Globus pallidus (tissue), 1 donor: ENCODE measurements around the gene FAM20B.

Experiments
- DNase-seq: peaks from one replicate; pipeline ENCODE4 v3.0.0-alpha.2; 2015; ENCODE audit warnings: low spot score

Gene FAM20B

DNA sequence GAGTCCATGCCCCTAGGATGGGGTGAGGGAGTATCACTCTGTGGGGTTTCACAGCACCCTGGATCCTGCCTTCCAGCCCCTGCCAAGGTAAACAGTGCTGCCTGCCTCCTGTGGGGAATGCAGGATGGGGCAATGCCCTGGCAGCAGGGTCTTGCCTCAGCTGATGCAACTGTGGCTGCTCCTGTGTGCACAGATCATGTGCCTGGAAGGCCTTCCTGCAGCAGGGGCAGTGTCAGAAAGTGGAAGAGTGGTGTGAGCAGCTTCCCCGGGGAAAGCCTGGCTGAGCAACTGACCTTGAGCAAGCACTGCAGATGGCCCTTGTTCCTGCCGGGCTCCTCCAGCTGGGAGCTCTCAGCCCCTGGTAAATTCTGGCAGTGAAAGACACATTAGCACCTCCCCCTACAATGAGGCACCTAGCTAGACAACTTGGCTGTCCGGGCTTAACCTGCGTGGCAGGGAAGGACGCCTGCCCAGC, 66.0 kb downstream of the FAM20B start:
- no peak for DNase-seq

GRCh38 chr1:179092896-179093461, 67.3 kb downstream of the FAM20B start:
- DNase-seq, result no peak

- DNase-seq, result no peak
Measured at GRCh38 chr1:179094818-179095217, 69.1 kb downstream of the FAM20B start.

- DNase-seq, result no peak
Measured at GRCh38 chr1:179095377-179095776, 69.7 kb downstream of the FAM20B start.

DNA sequence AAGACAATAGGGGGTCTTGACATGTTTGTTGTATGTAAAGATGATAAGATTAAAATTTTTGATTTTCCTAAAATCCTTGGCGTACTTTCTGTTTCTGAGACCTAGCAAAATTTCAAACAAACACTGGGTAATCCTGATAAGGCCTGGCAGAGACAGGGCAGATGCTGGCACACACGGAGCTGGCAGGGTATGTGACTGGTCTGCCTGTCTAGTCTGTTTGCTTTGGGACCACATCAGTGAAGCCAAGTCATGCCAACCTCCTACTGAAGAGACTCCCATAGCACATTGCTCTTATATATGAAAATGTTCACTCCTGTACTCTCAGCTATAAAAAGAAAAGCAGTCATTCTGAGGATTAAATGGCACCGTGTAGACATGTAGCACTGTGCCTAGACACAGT, 70.2 kb downstream of the FAM20B start:
- no peak for DNase-seq

DNA sequence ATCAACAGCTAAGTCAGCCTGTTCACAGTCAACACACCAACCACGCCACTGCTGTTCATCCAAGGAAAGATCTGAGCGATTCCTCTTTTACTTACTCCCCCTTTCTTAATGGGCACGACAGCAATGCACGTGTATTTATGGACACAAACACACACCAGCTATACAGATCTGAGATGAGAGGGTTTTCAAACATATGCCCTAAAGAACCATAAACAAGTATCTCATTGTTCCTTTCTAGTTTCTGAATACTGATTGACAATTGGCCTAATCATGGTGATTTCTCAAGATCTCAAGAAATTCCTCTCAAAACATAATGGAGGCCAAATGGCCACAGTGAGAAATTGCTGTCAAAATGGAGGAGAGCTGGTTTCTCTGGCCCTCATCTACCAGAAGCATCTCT, 74.2 kb downstream of the FAM20B start:
- no peak for DNase-seq

- DNase-seq, result no peak
Measured at GRCh38 chr1:179101566-179101965, 75.9 kb downstream of the FAM20B start.

GRCh38 chr1:179103999-179104398, 78.3 kb downstream of the FAM20B start:
- DNase-seq, result no peak

- no peak for DNase-seq
Measured at GRCh38 chr1:179104611-179105250, 79.0 kb downstream of the FAM20B start.

DNA sequence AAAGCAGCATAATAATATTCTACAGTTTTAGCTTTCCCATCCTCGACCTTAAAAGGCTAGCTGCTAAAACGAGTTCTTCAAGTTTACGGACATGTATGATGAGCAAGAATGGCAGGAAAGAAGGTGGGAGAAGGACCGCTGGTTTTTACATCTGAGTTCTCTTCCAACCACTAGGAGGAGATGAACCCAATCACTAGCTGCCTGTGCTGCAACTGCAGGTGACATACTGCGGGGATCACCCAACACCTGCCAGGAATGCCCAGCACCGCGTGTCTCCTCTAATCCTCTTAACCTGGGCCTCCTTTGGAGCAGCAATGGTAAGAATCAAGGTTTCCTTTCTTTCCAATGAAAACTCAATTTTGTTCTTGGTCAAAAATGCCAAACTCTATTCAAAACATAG, 79.7 kb downstream of the FAM20B start:
- DNase-seq, result no peak

DNA sequence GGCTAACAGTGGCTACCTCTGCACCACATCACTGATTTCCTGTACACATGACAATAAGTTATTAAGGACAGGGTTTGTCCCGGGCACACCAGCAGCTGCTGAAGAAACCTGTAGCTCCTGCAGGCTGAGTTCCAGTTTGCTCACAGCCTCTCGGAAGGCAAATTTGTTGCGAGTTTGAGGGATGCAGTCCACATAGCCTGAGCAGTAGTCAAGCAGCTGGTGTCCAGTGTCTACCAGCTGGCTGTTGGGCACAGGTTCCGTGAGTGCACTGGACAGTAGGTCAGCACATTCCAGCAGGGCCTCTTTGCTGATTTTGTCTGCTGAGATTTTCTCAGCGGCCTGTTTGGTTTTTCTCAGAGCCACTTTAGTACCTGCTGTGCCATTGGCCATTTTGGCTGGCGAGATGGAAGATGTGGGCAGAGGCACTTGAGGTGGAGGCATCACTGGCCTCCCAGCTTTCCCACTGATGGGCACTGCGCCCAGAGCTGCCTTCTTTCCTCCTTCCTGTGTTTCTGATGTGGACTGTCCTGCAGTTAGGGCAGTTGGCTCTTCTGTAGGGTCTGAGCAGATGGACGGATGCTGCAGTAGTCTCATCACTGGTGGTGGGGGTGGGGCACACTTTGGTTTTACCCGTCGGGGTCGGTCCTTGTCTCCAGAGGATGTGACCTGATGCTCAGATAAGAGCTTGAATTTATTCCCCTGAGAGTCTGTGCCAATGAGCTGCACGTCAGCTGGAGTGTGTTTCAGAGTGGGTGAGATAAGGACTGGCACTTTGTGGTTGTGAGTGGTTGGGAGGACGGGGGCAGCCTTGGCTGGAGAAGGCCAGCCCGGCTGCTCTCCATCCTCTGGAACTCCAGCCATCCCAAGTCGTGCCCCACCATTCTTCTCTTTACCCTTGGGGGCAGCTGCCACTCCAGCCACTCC, 82.3 kb downstream of the FAM20B start:
- no peak for DNase-seq

DNA sequence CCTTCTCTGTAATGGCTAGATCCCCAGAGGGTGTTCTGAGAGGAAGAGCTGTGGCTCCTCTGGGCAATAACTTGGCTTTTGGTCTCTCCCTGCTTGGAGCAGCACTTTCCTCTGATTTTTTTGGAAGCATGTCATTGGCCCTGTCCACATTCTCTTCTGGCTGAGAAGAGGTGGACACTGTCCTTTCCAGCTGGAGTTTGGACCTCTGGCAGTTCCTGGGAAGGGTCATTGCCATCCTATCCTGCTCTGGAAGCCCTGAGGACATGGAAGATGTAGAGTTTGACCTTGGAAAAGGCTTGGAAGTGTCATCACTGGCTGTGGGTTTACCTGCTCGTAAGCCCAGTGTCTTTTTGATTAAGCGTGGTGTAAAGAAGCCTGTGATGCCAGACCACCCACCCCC, 83.0 kb downstream of the FAM20B start:
- DNase-seq, result no peak

DNA sequence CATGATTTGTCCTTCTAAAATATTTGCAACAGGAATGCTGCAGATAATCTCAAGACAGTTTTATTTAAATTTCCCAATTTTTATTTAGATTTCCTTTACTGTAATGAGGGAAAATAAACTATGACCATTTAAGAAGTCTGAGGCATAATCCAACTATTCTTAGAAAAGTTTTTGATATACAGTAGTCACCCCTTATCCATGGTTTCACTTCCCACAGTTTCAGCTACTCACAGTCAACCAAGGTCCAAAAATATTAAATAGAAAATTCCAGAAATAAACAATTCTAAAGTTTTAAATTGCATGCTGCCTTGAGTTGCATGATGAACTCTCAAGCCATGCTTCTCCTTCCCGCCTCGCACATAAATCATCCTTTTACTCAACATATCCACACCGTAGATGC, 89.5 kb downstream of the FAM20B start:
- DNase-seq, result no peak

DNA sequence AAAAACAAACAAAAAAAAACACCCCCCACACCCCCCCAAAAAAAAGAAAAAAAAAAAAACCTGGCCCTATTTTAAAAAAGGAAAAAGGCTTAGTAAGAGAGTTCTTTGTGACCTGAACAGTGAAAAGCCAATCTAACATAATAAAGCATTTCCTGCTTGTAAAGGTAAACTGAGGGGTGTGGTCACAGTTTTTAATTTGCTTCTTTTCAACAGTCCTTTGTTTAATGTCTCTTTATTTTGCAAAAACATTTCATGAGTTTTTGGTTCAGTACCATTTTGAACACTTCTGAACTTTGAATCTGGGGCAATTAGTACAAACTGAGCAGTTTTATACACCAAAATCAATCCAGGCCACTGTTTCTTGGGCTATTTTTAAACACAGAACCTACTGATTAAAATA, 93.8 kb downstream of the FAM20B start:
- no peak for DNase-seq

DNA sequence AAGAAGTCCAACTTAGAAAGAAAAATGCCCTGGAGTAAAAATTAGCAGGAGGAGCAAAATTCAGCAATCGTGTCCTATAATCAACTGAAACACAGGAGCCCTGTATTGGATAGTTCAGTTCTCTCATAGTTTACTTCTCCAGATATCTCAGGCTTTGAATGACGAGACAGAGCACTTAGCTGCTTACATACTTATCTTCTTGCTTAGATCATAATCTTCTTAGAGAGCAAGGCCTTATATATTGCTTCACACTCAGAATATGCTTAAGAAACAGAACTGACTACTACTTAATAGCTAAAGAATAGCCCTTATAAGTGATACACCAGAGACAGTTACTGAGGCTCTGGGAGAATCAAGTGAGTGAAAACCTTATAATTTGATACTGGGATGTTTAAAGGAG, 95.0 kb downstream of the FAM20B start:
- no peak for DNase-seq

DNA sequence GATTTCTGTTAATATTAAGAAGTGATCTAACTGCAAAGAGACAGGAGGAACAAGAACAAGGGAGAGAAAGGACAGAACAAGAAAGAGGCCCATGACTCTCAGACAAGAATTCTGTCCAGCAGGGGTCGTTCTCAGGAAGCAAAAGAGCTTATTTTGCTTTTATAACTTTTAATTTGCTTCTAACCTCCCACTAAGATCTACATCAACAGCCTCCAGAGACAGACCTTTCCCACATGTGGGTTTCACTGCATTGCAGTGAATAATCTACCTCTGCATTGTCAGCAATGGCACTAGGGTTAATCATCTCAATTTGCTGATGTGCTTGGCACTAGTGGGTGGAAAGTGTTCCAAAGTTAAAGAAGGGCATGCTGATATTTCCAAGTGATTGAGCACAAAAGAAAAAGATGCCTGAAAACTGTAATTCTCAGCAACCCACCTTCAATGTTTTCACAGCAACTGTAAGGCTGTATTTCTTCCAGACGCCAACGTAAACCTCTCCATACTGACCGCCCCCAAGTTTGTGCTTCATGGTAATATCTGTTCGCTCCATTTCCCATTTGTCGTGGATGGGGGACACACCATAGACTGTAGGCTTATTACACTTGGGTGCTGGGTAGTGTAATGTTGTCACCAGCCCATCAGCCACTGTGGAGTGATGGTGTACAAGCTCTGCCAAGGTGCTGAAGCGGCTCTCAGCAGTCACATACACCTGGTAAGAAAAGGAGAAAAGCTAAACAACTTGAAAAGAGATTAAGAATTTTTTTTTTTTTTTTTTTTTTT, 95.7 kb downstream of the FAM20B start:
- peak; percentile 23 for DNase-seq

DNA sequence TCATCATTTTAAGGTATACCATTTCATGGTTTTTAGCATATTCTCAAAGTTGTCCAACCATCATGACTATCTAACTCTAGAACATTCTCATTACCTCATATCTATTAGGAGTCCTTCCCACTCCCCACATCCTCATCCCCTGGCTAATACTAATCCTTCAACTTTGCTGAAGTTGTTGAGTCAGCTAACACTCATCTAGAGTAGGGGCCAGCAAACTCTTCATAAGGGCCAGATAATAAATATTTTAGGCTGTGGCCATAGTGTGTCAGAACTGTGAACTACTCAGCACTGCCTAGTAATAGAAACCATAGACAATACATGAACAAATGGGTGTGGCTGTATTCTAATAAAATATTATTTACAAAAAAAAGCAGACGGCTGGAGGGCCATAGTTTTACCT, 99.2 kb downstream of the FAM20B start:
- DNase-seq, result no peak
